GM18867 (cell line): ENCODE data around the gene DYSF.

ENCODE experiments used
- ATAC-seq: cut with Tn5 transposase; IDR thresholded peaks from one replicate; pipeline ENCODE4 v1.9.1; 2021; ENCODE audit warnings: mild to moderate bottlenecking, moderate library complexity; ENCODE audit not compliant: unreplicated experiment

Gene DYSF

DNA sequence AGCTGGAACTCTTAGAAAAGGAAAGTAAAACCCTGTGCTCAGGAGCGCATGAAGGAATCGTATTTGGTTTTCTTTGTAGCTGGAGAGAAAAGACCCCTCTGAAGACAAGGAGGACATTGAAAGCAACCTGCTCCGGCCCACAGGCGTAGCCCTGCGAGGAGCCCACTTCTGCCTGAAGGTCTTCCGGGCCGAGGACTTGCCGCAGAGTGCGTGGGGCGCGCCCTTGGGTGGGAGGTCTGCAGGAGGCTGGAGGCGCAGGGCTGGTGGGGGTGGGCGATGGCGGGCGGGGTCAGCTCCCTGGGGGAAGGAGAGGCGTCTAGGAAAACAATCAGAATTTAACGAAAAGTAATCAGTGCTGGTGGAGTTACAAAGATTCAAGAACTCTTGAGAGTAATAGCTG, 72.8 kb downstream of the DYSF start:
- no peak for ATAC-seq

GRCh38 chr2:71526975-71527374, 73.6 kb downstream of the DYSF start:
- no peak for ATAC-seq

DNA sequence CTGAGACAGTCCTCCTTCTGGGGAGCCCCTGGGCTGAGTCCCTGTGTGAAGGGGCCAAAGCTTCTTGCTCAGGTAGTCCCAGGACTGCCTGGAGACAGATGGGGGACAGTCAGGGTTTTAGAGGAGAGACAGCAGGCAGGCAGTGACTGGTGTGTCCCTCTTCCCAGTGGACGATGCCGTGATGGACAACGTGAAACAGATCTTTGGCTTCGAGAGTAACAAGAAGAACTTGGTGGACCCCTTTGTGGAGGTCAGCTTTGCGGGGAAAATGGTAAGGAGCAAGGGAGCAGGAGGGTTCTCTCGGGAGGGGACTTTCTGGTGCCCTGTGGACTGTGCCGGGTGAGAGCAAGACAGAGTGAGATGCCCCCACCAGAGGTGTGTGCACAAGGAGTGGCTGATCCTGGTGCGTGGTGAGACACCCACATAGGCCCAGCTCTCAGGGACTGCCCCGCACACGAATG, 74.8 kb downstream of the DYSF start:
- no peak for ATAC-seq

DNA sequence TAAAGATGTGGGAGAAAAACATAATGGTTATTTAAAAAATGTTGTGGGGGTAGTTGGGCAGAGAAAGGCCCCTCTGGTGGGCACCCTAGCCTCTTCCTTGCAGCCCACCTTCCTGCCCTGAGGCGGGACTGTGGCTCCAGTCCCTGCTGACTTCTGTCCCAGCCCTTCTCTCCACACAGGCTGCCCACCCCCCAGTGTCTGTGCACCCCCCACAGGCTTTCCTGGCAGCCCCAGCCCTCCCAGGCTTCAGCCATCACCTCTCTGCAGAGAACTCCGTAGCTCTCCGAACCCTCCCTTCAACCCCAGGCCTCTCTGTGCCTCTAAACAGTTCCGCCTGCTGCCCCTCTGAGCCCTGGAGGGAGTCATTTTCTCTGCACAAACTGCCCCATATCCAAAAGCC, 75.4 kb downstream of the DYSF start:
- ATAC-seq: no peak

DNA sequence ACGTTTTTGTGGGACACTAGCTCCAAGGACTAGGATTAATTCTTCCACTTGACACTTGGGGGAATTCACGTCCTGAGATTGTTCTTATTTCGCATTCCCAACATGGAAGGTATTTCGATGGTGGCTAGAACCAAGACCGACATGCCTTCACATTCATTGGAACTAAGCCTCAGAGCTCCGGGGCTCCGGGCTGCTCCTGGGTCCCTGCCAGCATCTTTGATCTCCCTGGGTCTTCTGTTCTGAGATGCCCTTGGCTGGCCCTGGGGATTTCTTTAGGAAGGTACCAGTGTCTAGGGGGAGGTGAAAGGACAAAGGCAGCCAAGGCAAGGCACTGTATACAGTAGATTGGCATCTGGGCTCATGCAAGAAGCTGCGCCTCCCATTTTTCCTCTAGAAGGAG, 76.8 kb downstream of the DYSF start:
- no peak for ATAC-seq

DNA sequence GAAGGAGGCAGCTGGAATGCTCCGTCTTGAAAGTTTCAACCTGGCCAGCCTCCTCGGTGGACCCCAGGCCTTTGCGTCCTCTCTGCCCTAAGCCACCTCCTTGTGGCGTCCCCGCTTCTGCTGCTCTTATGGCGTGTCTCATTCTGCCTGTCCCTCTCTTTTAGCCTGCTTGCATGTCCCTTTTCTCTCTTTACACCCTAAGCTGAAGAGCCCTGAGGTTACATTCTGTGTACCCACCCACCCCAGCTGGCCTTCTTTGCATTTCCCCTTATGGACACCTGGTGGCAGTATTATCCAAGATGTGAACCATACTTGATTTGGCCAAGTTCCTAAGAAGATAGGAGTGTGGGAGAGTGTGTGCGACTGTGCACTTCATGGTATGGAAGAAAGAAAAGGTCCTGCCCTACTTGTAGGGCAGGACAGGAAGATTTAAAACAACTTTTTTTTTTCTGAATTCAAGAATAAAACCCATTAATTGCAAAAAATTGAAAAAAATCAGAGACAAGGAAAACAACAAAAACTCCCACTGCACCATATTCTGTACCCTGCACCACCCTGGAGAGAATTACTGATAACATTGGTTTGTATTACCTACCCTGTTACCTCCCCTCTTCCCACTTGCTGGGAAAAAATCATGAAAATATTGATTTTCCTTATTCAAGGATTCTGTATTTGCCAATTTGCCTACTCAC, 77.4 kb downstream of the DYSF start:
- peak; percentile 64 for ATAC-seq

GRCh38 chr2:71531522-71532047, 78.2 kb downstream of the DYSF start:
- no peak for ATAC-seq

DNA sequence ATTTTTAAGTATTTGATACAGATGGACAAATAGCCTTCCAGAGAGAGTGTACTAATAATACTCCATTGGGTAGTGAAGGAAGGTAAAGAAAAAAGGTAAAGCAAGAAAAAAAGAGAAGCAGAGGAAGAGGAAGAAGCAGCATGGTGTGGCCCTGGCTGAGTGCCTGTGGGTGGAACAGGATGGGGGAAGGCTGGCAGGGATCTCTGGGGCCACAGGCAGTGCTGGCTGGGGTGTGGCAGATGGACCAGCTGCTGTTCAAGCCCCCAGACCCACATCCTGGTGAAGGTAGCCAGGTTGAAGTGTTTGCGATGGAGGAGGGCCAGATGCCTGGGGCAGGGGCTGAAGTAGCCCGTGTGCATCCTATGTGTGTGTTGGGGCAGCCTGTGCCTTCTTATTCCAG, 79.0 kb downstream of the DYSF start:
- no peak for ATAC-seq

DNA sequence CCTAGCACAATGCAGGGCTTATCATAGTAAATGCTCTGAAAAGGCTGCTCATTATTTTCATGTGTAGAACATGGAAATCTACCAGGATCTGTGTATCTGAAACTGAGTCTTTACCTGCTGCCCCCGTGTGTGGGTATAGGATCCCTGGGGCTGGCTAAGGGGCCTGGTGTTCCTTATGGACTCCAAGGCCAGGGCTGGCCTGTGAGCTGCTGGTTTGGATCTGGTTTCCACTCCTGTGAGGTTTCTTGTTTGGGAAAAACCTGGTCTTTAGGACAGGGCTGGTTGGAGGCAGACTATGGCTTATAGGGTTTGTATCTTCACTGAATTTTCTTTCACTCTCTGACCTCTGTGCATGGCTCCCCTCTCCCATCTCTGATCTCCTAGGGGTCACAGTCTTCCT, 80.8 kb downstream of the DYSF start:
- no peak for ATAC-seq

DNA sequence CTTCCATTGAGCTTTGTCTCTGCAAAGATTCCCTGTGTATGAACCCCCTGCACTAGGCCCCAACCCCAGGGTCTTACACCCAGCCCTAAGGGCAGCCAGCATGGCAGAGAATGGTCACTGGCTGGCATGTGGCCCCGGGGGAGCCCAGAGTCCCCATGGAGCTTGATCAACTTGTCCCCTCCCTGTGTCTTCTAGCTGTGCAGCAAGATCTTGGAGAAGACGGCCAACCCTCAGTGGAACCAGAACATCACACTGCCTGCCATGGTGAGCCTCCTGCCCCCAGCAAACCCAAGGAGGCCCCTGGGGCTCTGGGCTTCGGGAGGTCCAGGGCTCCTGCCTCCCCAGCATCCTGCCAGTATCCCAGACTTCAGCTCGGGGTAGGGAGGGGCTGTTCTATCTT, 81.5 kb downstream of the DYSF start:
- ATAC-seq: no peak

DNA sequence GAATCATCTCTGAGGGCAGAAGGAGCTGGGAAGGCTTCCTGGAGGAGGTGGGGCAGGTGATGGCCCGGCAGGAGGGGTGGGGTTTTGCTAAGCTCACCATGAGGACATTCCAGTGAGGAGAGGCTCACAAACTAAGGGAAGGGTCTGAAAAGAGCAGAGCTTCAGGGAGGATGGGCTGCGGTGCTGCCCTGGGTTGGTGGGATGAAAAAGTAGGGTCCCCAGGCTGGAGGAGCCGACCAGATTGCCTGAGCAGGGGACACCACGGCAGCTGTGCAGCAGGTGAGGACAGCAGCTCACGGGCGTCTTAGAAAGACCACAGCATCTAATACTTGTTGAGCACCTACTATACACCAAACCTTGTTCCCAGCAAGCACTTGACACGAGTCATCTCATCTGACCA, 82.2 kb downstream of the DYSF start:
- ATAC-seq: no peak

- no peak for ATAC-seq
Observed at GRCh38 chr2:71536226-71536671, 82.9 kb downstream of the DYSF start.

DNA sequence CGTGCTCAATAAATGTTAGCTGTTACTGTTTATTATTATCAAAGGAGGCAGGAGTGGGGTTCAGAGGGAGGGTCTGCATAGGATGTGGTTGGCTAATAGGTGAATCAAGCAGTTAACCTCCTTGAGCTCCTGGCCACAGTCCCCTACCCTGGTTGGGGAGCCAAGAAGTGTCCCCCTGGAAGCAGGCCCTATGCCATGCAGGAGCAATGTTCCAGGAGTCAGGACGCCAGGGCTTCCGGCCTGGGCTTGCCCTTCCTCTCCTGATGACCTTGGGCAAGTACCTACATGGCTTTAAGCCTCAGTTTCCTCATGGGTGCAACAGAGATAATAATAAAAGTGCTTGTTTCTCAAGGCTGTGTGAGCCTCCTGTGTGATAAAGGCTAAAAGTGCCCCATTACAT, 84.9 kb downstream of the DYSF start:
- ATAC-seq: no peak

GRCh38 chr2:71538656-71539265, 85.4 kb downstream of the DYSF start:
- ATAC-seq: no peak

DNA sequence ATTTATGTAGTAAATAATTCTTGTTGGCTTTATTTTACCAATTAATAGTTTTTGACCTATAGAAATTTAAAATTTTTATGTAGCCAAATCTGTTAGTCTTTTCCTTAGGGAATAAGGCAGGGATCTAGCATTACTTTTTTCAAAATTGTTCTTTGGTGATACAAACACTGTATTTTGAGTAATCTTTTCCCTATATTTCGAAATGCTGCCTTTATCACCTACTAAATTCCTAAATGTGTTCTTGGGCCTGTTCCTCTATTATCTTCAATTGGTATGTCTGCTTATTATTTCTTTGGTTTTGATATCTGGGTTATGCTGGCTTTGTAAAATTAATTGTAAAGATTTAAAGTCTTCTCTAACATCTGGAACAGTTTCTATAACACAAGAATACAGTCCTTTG, 87.5 kb downstream of the DYSF start:
- ATAC-seq: no peak

DNA sequence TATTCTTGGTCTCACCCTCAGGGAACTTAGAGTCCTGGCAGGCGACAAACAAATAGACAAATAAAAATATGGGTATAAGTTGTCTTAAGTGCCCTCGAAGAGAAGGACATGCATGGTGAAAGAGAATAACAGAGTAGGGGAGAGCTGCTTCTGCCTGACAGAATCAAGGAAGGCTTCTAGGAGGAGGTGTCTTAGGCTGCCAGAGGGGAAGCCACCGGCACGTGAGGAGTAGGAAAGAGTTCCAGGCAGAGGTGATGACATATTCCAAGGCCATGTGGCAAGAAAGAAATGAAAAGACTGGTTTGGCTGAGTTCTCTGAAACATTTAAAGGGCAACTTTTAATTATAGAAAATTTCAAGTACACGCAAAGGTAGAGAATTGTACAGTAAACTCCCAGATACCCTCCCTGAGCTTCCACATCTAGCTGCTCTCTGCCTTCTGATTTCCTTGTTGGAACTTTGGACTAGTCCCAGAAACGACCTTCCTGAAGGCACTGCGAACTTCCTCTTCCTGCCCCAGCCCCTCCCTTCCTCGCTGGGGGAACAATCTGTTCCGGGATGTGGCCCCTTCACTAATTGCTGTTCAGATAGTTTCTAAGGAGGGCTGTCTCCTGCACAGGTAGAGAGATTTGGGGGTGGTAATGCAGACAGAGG, 91.7 kb downstream of the DYSF start:
- ATAC-seq: no peak

DNA sequence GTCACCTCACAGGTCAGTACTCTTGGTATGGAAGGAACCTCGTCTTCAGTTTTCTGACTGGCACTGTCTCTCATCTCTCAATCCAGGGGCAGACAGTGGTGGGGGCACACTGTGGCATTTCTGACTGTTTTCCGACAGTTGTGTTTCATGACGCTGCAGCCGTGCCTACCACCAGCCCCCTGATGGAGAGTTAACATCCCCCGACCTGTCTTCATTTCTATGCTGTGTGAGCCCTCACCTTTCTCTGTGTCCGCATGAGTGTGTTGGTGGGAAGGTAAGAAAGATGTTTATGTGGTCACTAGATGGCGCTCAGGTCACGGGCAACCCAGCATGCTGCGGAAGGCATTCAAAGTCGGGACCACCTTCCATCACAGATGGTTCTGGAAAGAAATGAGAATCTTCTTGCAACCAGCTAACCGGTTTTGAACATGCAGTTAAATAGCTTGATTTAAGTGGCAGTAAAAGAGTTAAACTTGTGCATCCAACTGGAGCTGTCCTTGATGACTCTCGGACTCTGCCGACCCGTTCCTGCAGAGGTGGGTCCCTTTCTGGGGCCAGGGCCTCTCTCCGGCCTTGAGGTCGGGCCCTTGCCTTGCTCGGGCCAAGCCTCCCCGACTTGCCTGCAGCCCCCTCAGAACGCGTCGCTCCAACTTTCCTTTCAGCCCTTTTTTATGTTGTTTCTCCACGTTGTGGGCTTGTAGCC, 92.4 kb downstream of the DYSF start:
- ATAC-seq: peak; percentile 64

- ATAC-seq: peak; percentile 87
Observed at GRCh38 chr2:71546275-71546638, 92.9 kb downstream of the DYSF start.

DNA sequence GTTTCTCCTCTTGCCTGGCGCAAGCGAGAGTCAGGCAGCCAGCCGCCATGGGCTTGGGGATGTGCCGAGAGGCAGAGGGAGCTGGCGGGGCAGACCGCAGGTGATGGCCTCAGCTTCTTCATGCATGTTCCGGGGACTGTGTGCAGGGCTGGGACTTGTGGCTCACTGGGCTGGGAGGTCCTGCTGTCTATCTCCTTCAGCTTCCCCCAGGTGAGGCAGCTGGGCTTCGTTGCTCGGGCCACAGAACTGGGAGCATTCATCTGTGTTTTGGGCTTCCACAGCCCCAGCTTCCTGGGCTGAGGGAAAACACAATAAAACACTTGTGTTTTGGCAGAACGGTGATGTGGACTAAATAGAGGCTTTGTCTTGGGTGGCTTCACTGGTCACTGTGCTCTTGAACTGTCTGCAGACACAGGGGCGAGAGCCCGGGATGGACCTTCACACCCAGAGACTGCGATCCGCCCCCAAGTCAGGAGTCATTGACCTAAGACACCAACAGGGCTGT, 93.5 kb downstream of the DYSF start:
- no peak for ATAC-seq

- ATAC-seq: no peak
Observed at GRCh38 chr2:71547616-71548285, 94.4 kb downstream of the DYSF start.
